Activated gamma-delta T cell treated with anti-CD3 and anti-CD28 coated beads, Interleukin-2, amount 50 U/mL, for 16 hours (primary cell): ENCODE measurements around the gene RNF26.
"Not testable (repeated sequence)": the region's sequence is repeated elsewhere in the genome, so short reads cannot be mapped to it uniquely, and the experiment has no call there.

Experiments used
- DNase-seq: peaks from one replicate; pipeline ENCODE4 v3.0.0-alpha.2; 2020; ENCODE audit warnings: low read depth

Gene RNF26

DNA sequence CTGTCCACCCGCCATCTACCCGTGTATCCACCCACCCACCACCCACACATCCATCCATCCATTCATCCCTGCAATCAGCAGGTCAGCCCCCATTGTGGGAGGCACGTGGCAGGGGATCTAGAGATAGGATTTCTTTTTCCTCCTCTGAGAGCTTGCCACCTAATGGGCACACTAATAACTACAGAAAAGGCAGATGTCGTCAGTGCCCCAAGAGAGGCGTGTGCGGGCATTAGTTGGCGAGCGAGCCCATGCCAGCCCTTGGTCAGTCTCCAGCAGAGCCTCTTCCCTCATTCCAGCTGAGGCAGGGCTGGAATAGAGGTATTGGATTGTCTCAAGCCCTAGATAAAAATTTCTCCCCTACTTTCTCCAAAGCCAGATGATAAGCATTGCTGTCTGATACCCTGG is 37.5 kb downstream of the RNF26 start:
- DNase-seq, result no peak

DNA sequence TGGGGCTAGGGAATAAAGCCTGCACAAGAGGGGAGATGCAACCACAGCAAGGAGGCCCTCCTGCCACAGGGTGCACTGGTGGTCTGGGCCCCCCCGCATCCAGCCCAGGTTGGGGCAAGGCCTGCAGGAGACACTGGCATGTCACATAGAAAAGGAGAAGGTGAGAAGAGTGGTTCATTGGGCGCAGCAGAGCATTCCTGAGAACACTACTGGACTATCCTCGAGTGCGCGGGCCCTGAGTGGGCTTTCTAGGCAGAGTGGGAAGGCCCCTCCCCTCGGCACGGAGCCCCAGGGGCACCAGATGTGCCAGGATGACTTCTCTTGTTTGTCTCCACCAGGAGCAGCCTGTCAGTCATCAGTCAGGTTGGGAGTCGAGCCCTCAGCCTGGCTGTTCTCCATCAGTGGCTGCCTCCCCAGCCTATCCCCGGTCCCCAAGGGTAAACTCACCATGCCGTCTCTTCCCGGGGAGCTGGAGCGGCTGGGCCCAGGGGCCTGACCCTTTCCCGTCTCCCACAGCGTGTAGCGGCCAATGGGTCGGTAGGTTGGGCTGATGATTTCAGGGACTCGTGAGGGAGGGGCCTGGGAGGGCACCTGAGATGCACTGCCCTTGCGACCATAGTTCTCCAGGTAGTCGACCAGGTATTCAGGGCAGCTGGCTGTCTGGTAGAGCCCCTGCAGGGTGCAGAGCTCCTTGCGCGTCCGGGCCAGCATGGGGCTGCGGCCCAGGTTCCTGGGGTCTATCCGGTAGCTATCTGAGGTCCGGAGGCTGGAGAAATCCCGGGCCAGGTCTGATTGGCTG is 38.1 kb downstream of the RNF26 start:
- no peak for DNase-seq

DNA sequence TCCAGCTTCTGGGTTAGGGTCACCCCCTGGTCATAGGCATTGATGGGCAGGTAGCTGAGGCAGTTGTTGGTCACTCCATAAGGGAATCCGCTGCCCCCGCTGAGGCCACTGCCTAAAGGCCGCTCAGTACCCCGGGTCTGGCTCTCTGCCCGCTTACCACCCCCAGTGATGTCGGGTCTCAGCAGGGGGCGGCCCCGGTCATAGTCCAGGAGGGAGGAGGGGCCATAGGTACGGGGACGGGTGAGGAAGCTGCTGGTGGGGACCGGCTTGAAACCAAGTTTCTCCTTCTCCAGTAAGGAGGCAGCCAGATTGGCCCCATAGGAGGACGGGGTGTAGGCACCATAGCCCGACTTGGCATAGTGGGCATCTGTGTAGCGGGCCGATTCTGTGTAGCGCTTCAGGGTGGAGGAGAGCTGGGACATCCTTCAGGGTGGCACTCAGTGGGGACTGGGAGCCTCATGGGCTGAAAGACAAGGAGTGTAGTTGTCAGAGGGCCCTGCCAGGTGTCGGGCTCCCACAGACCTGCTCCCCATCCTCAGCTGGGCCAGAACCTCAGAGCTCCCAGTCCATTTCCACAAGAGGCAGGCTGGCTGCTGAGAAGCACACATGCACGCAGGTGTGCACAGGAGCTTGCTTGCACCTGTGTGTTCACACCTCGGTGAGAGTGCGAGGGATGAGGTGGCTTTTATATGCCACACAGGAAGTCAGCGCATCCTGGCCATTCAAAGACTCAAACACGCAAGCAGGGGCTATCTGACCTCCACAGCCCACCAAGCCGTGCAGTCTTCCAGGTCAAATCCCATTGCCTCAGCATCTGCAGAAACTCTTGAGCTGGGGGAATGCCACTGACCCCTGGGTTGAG is 39.0 kb downstream of the RNF26 start:
- DNase-seq, result no peak

DNA sequence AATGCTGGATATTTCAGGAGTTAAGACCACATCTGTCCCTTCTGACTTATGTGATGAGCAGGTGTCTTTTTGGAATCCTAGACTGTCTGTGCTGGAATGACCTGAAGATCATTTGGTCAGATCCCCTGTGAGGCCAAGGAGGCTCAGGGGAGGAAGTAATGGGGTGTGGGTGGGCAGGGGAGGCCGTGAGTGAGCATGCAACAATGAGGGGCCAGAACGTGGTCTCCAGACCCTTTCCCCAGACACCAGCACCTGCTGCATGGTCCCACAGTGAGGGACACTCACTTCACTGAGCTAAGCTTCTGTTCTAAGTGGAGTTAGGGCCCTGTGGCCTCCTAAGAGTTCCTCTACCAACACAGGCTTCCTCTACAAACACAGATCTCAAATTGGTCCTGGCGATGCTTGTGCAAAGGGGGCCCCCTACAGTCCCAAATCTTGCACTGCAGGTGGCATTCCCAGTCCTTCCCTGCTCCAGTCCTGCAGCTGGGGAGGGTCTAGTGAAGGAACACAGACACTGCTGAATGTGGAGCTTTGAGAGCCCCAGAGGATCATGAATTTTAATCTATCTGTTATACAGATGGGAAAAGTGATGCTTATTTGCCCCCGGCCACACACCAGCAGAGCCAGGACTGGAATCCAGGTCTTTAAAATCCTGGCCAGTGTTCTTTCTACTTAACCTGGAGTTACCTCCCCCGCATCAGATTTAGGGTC is 39.7 kb downstream of the RNF26 start:
- no peak for DNase-seq

DNA sequence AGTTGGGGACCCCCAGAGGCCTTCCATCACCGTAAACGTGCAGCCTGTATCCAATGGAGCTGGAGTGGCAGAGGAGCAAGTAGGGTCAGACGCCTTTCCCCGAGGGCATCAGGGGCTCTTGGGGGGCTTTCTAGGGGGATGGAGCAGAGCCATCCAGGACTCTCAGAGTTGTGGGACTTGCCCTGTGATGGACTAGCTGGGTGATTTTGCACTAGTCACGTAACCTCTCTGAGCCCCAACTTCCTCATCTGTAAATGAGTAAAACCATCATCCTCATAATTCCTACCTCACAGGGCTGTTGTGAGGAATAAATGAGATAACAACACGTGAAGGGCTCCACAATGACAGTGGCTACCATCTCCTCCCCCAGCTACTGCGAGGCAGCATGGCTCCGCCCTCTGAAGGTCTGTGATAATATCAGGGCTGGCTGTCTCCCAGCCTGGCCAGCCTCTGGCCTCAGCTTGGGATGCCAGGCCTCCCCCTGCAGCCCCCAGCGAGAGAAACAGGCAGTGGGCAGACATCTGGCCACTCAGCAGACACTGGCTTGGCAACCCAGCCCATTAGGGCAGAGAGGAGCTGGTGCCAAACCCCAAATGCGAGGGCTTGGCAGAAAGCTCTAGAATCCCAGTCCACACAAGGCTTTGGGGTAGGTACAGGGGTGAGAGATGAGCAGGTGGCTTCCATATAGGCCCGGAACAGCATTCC is 40.5 kb downstream of the RNF26 start:
- DNase-seq, result no peak

DNA sequence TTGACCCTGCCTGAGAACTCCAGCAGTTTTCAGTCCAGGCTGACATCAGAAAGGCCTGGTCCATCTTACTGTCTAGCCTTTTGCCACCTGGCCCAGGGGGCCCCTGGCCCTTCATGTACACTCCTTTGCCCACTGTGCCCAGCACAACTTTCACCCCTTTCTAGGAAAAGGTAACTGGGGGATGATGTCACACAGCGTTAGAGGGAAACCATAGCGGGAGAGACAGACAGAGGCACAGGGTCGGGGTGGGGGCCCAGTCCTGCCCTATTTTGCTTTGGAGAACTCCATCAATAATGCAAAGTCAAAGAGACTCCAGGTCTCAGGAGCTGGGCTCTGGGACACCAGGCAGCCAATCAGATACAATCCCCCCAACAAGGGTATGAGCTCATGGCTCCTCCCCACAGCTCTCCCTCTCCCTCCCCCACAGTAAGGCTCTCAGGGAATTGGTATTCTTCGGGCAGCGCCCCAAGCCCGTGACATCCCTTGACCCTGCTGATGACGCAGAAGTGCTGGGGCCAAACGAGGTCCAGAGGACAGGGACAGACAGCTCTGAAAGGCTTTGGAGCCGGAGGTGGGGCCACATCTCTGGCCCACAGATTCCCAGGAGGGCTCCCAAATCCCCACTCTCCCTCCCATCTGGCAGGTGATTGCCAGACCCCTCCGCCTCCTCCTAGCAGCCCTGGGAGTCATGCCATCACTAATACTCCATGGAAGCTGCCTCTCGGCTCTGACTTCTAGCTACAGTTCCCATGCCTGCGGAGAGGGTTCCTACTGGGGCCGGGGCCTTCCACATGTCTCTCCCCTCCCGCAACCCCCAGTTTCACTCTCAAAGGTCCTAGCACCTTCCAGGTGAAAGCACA is 41.2 kb downstream of the RNF26 start:
- DNase-seq, result no peak

DNA sequence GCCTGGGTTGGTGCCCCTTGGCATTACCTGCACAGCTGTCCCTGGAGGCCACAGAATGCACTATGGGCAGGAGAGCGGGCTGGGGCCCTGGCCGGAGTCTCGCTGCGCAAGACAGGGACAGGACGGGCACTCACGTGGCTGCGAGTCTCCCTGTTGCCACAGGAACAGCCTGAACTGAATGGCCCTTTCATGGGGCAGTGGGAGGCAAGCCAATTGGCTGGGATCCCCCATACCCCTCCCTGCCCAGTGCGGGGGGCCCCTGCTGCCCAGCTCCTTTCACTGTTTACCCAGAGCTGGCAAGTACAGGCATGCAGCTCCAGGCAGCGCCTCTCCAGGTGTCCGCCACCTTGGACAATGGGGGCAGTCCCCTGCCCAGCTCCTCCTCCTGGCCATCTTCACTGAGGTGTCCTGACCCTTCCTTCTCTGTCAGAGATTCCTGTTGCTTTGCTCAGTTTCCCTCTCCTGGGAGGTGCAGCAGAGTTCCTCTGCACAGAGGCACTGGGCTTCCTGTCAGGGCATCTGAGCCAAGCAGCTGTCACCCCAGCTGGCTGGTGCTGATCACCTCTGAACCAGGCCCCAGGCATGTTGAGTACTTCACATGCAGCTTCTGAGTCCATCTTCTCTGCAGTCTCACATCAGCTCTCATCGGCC is 42.0 kb downstream of the RNF26 start:
- no peak for DNase-seq

DNA sequence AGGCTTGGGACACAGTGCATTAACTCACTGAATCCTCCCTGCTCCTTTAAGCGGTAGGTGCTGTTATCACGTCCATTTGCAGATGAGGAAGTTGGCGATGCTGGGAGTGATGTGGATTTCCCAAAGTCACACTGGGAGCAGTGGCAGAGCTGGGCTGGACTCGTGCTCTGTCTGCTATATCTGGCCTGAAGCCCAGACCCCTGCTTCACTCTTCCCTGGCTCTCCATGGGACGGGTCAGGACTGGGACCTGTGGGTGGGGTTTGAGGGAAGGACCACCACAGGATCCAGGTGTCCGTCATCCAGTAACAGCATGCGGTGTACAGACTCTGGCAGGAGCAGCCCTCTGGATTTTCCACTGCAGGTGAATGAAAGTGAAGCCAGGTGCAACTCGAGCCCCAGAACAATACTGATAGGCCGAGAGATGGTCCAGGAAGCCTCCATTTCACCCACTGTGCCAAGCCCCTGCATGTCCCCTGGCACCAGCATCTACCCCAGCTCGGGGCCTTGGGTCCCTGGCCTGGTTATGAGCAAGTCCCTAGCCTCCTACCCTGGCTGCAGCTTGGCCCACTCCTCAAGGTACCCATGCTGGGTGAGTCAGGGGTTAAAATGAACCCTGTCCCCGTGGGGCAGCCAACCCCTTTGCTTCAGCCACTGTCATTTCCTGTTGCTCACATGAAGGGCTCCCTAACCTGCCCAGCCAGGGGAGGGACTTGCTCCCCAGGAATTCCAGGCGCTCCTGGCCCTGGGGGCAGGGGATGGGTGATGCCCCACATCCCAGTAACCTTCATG is 43.0 kb downstream of the RNF26 start:
- no peak for DNase-seq

DNA sequence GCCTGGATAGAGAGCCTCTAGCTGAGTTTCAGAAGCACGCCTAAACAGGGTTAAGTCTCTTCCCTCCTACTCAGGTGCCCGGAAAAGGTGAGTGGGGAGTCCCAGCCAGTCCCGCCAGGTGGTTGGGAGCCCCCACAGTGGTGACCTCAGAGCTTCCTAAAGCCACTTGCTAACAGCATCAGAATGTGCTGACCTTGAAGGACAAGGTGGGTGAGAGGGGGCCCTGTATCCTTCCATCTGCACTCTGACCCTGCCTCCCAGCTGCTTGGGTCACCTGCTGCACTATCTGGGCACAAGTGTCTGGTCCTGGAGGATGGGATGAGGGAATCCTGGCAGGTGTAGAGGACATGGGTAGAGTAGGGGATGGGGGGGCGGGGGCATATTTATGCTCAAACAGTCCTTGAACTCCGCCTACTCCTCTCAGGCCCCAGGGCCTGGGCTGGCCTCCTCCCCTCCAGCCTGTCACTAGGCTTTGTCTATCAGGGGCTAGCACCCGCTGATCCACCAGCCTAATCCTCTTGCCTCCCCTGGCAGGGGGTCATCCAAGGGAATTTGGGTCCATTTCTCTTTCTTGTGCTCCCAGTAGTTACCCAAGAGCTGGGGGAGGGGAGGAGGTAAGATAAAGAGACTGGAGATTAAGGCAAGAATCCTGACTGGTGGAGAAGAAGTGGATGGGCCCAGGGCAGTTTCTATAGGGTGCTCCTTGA is 43.8 kb downstream of the RNF26 start:
- DNase-seq, result no peak

DNA sequence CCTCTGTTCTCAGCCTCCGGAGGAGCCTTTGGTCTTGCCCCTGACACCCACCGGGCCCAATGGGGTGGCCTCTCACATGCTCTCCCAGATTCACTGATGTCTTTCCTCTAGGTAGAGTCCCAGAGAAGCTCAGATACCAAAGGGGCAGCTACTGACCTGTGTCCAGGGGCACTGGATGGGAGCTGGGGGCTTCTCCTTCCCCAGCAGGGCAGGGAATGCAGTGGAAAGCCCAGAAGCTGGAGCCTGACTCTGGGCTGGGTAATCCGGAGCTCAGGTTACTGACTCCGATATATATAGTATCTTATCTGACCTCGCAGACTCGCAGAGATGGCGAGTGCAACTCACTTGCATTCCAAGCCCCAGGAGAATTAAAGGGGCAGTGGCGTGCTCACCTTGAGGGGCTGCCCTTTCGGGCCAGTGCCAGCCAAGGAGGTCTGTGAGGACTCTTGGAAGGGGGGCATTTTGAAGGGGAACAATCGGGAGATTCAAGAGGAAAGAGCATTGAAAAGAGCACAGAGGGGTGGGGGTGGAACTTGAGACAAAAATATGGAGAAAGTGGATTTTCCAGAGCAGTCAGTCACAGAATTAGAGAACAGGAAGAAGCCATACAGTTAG is 44.6 kb downstream of the RNF26 start:
- DNase-seq, result no peak

DNA sequence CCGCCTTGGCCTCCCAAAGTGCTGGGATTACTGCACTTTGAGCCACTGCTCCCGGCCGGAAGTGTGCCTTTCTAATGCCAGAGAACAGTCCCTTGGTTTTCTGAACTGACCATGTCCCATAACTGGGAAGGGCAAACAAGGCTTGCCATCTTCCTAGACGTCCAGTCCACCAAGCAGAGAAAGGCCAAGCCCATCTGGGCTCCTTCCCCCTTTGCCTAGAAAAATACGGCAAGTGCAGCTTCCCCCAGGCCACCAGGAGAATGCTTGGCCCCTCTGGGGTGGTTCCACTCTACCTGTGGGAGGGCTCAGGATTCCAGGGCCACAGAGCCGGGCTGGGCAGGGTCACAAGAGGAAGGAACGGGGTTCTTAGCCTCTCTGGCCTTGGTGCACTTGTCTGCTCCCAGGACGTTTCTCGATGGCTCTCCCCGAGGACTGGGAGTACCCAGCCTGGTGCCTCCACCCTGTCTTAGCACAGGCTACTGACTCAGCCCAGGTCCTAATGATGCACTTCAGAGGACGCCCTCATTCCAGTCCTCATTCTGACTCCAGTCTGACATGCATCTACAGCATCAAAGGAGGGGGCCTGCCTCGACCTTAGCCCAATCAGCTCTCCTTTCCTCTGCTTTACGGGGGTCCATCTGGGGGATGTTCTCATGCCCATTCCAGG is 46.0 kb downstream of the RNF26 start:
- no peak for DNase-seq

DNA sequence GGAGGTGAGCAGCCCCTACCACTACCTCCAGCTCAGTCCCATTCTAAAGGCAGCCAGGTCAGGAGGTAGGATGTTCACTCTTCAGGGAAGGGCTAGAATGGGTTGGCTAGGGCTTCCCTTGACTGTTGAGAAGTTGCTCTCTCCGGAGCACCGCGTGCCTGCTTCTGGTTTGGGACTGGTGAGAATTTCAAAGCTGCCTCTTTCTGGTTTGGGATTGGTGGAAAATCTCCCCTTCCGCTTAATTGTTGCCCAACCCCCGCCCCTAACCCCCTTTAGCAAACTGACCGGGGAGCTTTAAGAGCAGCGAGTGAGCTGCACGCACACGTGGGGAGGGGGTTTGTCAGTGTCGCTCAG is 46.5 kb downstream of the RNF26 start:
- DNase-seq, result no peak

DNA sequence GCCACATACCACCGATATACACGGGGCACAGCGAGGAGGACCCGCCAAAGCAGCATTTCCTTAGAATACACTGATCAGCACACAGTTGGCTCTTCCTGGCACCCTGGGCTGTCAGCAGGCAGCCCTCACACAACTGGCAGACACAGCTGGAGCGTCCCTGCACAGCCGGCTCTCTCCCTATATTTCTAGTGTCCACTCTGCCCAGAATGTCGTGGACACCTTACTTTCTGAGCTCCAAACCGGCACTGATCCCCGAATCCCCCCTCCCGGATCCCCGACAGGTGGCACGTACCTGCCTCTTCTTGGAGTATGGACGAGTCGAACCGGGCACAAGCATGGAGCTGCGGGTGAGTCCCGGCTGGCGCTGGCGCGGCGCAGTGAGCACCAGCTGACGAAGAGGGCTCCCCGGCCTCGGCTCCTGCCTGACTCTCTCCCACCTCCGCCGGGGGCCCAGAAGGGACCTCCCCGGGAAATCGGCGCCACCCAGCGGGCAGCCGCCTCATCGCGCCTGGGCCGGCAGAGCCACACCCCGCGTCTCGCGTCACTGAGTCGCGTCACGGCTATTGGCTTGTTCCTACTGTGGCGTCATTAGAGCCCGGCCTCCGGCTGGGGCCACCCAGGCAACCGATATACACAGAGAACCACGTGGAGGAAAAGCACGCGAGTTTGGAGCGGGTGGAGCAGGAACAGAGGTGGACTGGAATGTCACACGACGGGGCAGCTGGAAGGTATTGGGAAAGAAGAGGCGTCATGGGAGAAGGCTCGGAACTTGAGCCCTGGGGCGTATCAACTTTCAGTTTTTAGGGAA is 47.1 kb downstream of the RNF26 start, which contains the start of gene USP2:
USP2 (minus strand) TSS at position 510 of the 808 bp plus-strand sequence. CDS start 8,210 bp downstream, outside the sequence.
- peak; percentile 91 for DNase-seq

DNA sequence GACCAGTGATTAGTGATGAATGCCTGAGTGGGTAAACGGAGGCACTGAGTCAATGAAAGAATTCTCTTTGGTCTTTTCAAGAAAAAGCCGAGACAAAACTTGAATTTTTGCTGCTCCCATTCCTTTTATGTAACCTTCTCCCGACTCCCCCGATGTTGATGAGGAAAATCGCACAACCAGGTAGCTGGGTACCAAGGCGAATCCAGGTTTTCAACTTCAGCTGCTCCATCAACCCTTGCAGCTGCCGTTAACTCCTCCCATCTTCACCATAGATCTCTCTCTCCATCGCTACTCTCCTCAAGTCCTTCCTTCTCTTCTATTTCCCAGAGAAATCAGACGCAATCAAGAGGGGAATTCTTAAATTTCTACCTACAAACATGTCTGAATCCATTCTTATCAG is 47.8 kb downstream of the RNF26 start:
- no peak for DNase-seq

DNA sequence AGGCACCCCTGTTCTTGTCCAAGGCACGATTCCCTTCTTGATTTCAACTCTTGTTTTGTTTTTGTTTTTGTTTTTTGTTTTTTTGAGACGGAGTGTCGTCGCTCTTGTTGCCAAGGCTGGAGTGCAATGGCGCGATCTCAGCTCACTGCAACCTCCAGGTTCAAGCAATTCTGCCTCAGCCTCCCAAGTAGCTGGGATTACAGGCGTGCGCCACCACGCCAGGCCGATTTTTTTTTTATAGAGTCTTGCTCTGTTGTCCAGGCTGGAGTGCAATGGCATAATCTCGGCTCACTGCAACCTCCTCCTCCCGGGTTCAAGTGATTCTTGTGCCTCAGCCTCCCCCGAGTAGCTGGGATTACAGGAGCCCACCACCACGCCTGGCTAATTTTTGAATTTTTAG is 48.2 kb downstream of the RNF26 start:
- DNase-seq, result not testable (repeated sequence)

DNA sequence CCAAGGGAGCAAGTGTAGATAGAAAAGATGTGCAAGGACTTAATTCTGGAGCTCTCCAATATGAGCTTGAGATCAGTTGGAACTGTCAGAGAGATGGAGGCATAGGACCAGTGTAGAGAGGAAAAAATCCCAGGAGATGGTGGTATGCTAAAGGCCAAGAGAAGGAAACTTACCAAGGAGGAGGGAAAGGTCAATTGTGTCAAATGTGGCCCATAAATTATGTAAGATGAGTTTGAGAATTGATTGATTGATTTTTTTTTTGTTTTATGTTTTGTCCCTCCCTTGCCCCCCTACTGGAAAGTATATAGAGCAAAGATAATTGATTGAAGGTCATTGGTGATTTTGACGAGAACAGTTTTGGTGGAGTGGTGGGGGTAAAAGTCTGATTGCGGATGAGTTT is 50.0 kb downstream of the RNF26 start:
- no peak for DNase-seq
